ENCODE results near the gene TUBA8.

DNA sequence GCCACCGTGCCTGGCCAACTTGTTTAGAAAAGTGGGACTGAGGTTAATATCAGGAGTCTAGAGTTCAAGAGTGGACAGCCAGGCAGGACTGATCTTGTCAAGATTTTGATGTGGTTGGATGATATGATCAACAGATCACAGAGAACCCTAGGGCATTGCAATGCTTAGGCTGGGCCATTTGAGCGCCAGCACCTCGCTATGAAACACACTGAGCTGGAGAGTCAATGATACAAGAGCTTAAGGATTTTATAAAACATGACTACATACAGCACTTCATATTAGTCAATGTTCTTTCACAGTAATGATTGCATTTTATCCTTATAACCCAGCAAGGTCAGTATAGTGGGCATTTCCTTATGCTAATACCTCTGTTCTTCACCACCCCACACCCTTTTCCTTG, 48.2 kb upstream of the TUBA8 start:
- TF ChIP-seq, protein P1, sequence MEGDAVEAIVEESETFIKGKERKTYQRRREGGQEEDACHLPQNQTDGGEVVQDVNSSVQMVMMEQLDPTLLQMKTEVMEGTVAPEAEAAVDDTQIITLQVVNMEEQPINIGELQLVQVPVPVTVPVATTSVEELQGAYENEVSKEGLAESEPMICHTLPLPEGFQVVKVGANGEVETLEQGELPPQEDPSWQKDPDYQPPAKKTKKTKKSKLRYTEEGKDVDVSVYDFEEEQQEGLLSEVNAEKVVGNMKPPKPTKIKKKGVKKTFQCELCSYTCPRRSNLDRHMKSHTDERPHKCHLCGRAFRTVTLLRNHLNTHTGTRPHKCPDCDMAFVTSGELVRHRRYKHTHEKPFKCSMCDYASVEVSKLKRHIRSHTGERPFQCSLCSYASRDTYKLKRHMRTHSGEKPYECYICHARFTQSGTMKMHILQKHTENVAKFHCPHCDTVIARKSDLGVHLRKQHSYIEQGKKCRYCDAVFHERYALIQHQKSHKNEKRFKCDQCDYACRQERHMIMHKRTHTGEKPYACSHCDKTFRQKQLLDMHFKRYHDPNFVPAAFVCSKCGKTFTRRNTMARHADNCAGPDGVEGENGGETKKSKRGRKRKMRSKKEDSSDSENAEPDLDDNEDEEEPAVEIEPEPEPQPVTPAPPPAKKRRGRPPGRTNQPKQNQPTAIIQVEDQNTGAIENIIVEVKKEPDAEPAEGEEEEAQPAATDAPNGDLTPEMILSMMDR (IDR thresholded peaks at IDR 0.05; ENCODE audit: extremely low read depth in 1 of 2, insufficient read depth in 1 of 2, low read depth in 1 of 2, low read length in 2 of 2), result no peak
- TF ChIP-seq JUN (IDR thresholded peaks at IDR 0.05; ENCODE audit: borderline replicate concordance, insufficient read depth, insufficient read length, low read depth) (no peak), POLR2A (IDR thresholded peaks at IDR 0.05; ENCODE audit: low read depth, low read length) (no peak), POLR2AphosphoS5 (IDR thresholded peaks at IDR 0.05; ENCODE audit: insufficient read depth, low read depth, low read length) (no peak), EZH2 (IDR thresholded peaks at IDR 0.05; ENCODE audit: borderline replicate concordance, low read depth, low read length, severe bottlenecking) (no peak), MYC (IDR thresholded peaks at IDR 0.05; ENCODE audit: low read depth, low read length) (no peak), GATA2 (IDR thresholded peaks at IDR 0.05; ENCODE audit: insufficient read depth, insufficient read length, low read depth, low read length) (no peak), FOS (IDR thresholded peaks at IDR 0.05; ENCODE audit: borderline replicate concordance, insufficient read depth, low read length) (no peak)
- TF ChIP-seq, protein P2, sequence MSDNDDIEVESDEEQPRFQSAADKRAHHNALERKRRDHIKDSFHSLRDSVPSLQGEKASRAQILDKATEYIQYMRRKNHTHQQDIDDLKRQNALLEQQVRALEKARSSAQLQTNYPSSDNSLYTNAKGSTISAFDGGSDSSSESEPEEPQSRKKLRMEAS (IDR thresholded peaks at IDR 0.05; ENCODE audit: insufficient read depth, insufficient read length), result no peak
